Measurements from ENCODE around the gene LEPROT. TPM values are rescaled to one million over a fixed set of nuclear protein-coding genes. Genes with fewer than 3 reads are reported as not detected.
A peak's percentile ranks its signal among the peaks of the same experiment; 100 is the strongest.
"Not testable (repeated sequence)": the region's sequence is repeated elsewhere in the genome, so short reads cannot be mapped to it uniquely, and the experiment has no call there.

LEPROT gene
- total RNA-seq, 1 experiment from 2014 or later, result 25.7 TPM

DNA sequence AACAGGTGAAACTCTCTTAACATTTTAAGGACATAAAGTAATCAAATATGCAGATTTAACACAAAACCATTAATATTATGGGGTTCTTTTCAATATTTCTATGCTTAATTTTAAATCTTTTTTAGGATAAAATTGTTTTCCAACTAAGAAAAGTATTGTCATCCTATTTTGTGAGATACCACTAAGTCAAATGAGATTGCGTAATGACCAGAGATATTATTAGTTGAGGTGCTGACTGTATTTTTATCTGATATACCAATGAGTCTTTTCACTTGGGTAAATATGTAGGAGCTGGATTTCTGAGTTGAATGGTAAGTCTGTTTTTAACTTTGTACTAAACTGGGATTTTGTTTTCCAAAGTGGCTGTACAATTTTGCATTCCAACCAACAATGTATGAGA is 25.4 kb downstream of the LEPROT start (continued):
- TF ChIP-seq, protein P1, sequence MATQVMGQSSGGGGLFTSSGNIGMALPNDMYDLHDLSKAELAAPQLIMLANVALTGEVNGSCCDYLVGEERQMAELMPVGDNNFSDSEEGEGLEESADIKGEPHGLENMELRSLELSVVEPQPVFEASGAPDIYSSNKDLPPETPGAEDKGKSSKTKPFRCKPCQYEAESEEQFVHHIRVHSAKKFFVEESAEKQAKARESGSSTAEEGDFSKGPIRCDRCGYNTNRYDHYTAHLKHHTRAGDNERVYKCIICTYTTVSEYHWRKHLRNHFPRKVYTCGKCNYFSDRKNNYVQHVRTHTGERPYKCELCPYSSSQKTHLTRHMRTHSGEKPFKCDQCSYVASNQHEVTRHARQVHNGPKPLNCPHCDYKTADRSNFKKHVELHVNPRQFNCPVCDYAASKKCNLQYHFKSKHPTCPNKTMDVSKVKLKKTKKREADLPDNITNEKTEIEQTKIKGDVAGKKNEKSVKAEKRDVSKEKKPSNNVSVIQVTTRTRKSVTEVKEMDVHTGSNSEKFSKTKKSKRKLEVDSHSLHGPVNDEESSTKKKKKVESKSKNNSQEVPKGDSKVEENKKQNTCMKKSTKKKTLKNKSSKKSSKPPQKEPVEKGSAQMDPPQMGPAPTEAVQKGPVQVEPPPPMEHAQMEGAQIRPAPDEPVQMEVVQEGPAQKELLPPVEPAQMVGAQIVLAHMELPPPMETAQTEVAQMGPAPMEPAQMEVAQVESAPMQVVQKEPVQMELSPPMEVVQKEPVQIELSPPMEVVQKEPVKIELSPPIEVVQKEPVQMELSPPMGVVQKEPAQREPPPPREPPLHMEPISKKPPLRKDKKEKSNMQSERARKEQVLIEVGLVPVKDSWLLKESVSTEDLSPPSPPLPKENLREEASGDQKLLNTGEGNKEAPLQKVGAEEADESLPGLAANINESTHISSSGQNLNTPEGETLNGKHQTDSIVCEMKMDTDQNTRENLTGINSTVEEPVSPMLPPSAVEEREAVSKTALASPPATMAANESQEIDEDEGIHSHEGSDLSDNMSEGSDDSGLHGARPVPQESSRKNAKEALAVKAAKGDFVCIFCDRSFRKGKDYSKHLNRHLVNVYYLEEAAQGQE (IDR thresholded peaks at IDR 0.05; ENCODE audit: low read depth), result no peak
- TF ChIP-seq EGR1 (IDR thresholded peaks at IDR 0.05; ENCODE audit: low read depth) (no peak), FOSL1 (IDR thresholded peaks at IDR 0.05; ENCODE audit: low read depth) (no peak)

DNA sequence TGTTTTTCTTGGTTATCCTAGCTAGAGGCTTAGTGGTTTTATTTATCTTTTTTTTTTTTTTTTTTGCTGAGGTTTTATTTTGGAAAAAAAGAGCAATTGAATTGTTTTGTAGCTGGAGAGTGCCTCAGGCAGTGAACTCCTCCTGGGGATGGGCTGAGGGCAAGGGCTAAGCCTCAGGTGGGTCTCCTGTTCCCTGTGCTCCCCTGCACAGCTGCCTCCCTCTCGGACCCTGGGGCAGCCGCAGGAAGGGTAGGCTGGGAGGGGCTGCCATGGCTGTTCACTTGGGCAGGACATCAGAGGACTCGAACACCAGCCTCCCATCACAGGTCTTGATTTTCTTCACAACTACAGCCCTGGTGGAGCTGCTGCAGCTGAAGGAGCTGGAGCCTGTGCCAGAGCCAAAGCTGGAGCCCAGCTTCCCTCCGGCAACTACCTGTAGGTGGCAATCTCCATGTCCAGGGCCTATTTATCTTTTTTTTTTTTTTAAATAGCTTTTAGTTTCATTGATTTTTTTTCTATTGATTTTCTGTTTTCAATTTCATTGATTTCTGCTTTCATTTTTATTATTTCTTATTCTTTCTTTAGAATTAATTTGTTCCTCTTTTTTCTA is 28.9 kb downstream of the LEPROT start:
- POLR2A ChIA-PET, result interaction anchor here (0.7 kb wide), 1 partner anchor 11 kb away, joined by 3 read pairs; no protein-coding TSS in a partner anchor
- no peaks in the 10 kb centered on the region for H3K79me2 ChIP-seq (ENCODE audit: insufficient read depth, low read length)
- DNase-seq (ENCODE audit: low read depth, low spot score), result no peak

DNA sequence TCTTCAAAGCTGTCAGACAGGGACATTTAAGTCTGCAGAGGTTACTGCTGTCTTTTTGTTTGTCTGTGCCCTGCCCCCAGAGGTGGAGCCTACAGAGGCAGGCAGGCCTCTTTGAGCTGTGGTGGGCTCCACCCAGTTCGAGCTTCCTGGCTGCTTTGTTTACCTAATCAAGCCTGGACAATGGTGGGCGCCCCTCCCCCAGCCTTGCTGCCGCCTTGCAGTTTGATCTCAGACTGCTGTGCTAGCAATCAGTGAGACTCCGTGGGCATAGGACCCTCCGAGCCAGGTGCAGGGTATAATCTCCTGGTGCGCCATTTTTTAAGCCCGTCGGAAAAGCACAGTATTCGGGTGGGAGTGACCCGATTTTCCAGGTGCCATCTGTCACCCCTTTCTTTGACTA is 35.2 kb downstream of the LEPROT start:
- H2AFZ ChIP-seq (ENCODE audit: low read depth, low read length, poor library complexity, severe bottlenecking); H3K4me3 ChIP-seq (replicated peaks in 1 of 2; ENCODE audit: low read depth in 1 of 2, low read length in 2 of 2); H3K79me2 ChIP-seq (ENCODE audit: insufficient read depth, low read length); H3K9me2 ChIP-seq (ENCODE audit: insufficient read depth); H4K20me1 ChIP-seq (ENCODE audit: insufficient read depth); RAD21 ChIA-PET (ENCODE audit: low non-redundant PET in 1 of 2, low total read pairs in 2 of 2, uncharacterized antibody in 2 of 2, unreplicated experiment in 2 of 2); CTCF ChIA-PET; H3K9me3 ChIP-seq (ENCODE audit: control insufficient read depth in 1 of 2, insufficient read depth in 1 of 2, low read depth in 1 of 2, low read length in 2 of 2); H3K9ac ChIP-seq (ENCODE audit: low read length); H3K4me2 ChIP-seq (ENCODE audit: low read length); ATAC-seq; H3K4me1 ChIP-seq (ENCODE audit: control insufficient read depth in 1 of 2, insufficient read depth in 2 of 2, low read length in 2 of 2); H3K27ac ChIP-seq (ENCODE audit: low read depth, low read length); DNase-seq (ENCODE audit: low read depth, low spot score); intact Hi-C loops (cut with micrococcal nuclease); POLR2A ChIA-PET; BruUV-seq (replicated peaks); H3K36me3 ChIP-seq (ENCODE audit: control insufficient read depth in 1 of 2, insufficient read depth in 2 of 2, low read length in 2 of 2); H3K27me3 ChIP-seq (ENCODE audit: insufficient read depth, low read length): not testable (repeated sequence)

More for the DNA sequence above, 28.9 kb downstream of the LEPROT start:
- CTCF ChIA-PET, result interaction anchor here (0.6 to 1.9 kb wide), 9 partner anchors 8 to 238 kb away, joined by 3 to 28 read pairs (median 4); no protein-coding TSS in a partner anchor
- ATAC-seq, result peak; percentile 74
- TF ChIP-seq EZH2phosphoT487 (IDR thresholded peaks at IDR 0.05; ENCODE audit: borderline replicate concordance), result no peak
- TF ChIP-seq, protein P2, sequence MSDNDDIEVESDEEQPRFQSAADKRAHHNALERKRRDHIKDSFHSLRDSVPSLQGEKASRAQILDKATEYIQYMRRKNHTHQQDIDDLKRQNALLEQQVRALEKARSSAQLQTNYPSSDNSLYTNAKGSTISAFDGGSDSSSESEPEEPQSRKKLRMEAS (IDR thresholded peaks at IDR 0.05), result no peak
- TF ChIP-seq CEBPB (IDR thresholded peaks at IDR 0.05; ENCODE audit: low read depth), result no peak
- TF ChIP-seq FOSL1 (IDR thresholded peaks at IDR 0.05; ENCODE audit: low read depth), result no peak
- TF ChIP-seq, protein P3, sequence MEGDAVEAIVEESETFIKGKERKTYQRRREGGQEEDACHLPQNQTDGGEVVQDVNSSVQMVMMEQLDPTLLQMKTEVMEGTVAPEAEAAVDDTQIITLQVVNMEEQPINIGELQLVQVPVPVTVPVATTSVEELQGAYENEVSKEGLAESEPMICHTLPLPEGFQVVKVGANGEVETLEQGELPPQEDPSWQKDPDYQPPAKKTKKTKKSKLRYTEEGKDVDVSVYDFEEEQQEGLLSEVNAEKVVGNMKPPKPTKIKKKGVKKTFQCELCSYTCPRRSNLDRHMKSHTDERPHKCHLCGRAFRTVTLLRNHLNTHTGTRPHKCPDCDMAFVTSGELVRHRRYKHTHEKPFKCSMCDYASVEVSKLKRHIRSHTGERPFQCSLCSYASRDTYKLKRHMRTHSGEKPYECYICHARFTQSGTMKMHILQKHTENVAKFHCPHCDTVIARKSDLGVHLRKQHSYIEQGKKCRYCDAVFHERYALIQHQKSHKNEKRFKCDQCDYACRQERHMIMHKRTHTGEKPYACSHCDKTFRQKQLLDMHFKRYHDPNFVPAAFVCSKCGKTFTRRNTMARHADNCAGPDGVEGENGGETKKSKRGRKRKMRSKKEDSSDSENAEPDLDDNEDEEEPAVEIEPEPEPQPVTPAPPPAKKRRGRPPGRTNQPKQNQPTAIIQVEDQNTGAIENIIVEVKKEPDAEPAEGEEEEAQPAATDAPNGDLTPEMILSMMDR (IDR thresholded peaks at IDR 0.05 in 2 of 3, conservative IDR thresholded peaks at IDR 0.05 in 1 of 3; ENCODE audit: borderline replicate concordance in 1 of 3, insufficient read depth in 1 of 3, low read depth in 2 of 3, low read length in 2 of 3), result peak; percentile 12 to 47 (median 29); a peak in 3 of 6 replicates
- no peak for TF ChIP-seq CBX3 (IDR thresholded peaks at IDR 0.05; ENCODE audit: low read depth)
- 0 out of 2 replicates have a peak, but pooled peaks have one; percentile 9 for TF ChIP-seq RAD21 (IDR thresholded peaks at IDR 0.05; ENCODE audit: low read depth)
- Histone ChIP-seq H3K9ac (ENCODE audit: low read length) (no peak overlapping the region), H3K4me2 (ENCODE audit: low read length) (no peak overlapping the region), H3K27me3 (ENCODE audit: insufficient read depth, low read length) (no peaks in the 10 kb centered on the region), H3K36me3 (ENCODE audit: control insufficient read depth in 1 of 2, insufficient read depth in 2 of 2, low read length in 2 of 2) (no peaks in the 10 kb centered on the region), H3K4me3 (replicated peaks in 1 of 2; ENCODE audit: low read depth in 1 of 2, low read length in 2 of 2) (no peak overlapping the region), H4K20me1 (ENCODE audit: insufficient read depth) (no peaks in the 10 kb centered on the region), H3K9me3 (ENCODE audit: control insufficient read depth in 1 of 2, insufficient read depth in 1 of 2, low read depth in 1 of 2, low read length in 2 of 2) (no peaks in the 10 kb centered on the region), H3K27ac (ENCODE audit: low read depth, low read length) (no peak overlapping the region), H3K4me1 (ENCODE audit: control insufficient read depth in 1 of 2, insufficient read depth in 2 of 2, low read length in 2 of 2) (no peaks in the 10 kb centered on the region), H3K9me2 (ENCODE audit: insufficient read depth) (no peaks in the 10 kb centered on the region), H2AFZ (ENCODE audit: low read depth, low read length, poor library complexity, severe bottlenecking) (no peak overlapping the region)
- RAD21 ChIA-PET (ENCODE audit: low non-redundant PET in 1 of 2, low total read pairs in 2 of 2, uncharacterized antibody in 2 of 2, unreplicated experiment in 2 of 2), result interaction anchor here in 1 of 2 experiments (0.7 kb wide), 1 partner anchor 10 kb away, joined by 3 read pairs; no protein-coding TSS in a partner anchor
- intact Hi-C loops (cut with micrococcal nuclease), result no loop called here
- no TSS peak for BruUV-seq (replicated peaks)
